ENCODE measurements around the gene CALCA.

GRCh38 chr11:14973621-14974514 is 1.7 kb upstream of the CALCA start:
- no peak for TF ChIP-seq PATZ1 (CRISPR knock-in tag; IDR thresholded peaks at IDR 0.05; ENCODE audit: borderline replicate concordance)
- TF ChIP-seq ISL1 (CRISPR knock-in tag; IDR thresholded peaks at IDR 0.05) = no peak
- TF ChIP-seq ZNF8 (CRISPR knock-in tag; IDR thresholded peaks at IDR 0.05) = no peak
